ENCODE data around the gene NEK11. TPM values are rescaled to one million over a fixed set of nuclear protein-coding genes. Genes with fewer than 3 reads are reported as not detected.

The NEK11 gene
- polyA plus RNA-seq, 3 donors: 0.31 to 0.56 (median 0.43) TPM

DNA sequence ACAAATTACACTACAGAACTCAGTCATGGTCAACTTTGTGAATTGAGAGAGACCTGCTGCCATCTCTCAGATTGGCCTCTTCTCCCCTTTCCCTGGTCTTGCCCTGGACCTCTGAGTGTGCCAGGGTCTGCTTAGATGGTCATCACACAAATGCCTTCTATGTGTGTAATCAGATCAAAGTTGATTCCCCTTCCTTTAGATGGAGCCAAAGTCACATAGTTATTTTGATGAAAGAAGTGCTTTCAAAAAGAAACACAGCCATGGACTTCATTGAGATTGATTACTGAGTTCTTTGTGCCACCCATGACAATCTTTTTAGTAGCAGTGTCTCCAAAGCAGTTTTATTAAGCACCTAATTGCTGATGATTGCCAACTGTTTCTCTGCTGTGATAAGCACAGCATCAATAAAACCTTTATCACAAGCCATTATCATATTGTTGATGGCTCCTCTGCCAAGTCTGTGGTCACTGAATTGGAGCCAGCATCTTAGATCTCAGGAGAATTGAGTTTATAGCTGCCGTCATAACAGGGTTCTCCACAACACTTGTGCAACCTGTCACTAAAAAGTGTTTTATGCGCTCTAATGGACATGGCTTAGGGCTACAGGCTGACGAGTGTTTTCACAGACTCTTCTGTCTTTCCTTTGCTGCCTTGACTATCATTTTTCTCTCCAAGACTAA lies 205.2 kb downstream of the NEK11 start:
- no peaks in the 10 kb centered on the region for H3K79me2 ChIP-seq (ENCODE audit: insufficient read depth, low read length)
- WGBS (ENCODE audit: insufficient coverage): 92% methylated on average over 3 of the region's 3 CpGs
- no peaks in the 10 kb centered on the region for H3K9me3 ChIP-seq (replicated peaks in 1 of 2; ENCODE audit: control insufficient read depth in 1 of 2, insufficient read depth in 1 of 2, low read length in 2 of 2)
- no peaks in the 10 kb centered on the region for H3K9me3 Mint-ChIP-seq
- intact Hi-C loops (cut with micrococcal nuclease): no loop called here
- H3K27ac ChIP-seq (ENCODE audit: low read depth in 1 of 2, low read length in 2 of 2): no peak overlapping the region
- no peak overlapping the region for H3K27ac Mint-ChIP-seq
- H4K20me1 ChIP-seq (ENCODE audit: insufficient read depth, low read length): no peaks in the 10 kb centered on the region
- H3K9ac ChIP-seq (ENCODE audit: insufficient read depth, low read length, poor library complexity, severe bottlenecking): no peak overlapping the region
- no peak overlapping the region for H3K4me2 ChIP-seq (replicated peaks; ENCODE audit: extremely low read depth, low read length, poor library complexity, severe bottlenecking)
- no peaks in the 10 kb centered on the region for H3K27me3 ChIP-seq (ENCODE audit: control insufficient read depth in 2 of 2, insufficient read depth in 2 of 2, low read length in 2 of 2)
- DNase-seq: no peak
- no peaks in the 10 kb centered on the region for H3K4me1 Mint-ChIP-seq
- H3K27me3 Mint-ChIP-seq (ENCODE audit: low read depth in 3 of 3): peaks cover 0 to 2% (median 0%) of the 10 kb centered on the region in 3 donors
- no peaks in the 10 kb centered on the region for H3K4me1 ChIP-seq (ENCODE audit: control insufficient read depth in 1 of 2, insufficient read depth in 2 of 2, low read length in 2 of 2)
- H3K4me3 Mint-ChIP-seq: no peak overlapping the region
- no peaks in the 10 kb centered on the region for H3K36me3 Mint-ChIP-seq
- TF ChIP-seq, protein P1, sequence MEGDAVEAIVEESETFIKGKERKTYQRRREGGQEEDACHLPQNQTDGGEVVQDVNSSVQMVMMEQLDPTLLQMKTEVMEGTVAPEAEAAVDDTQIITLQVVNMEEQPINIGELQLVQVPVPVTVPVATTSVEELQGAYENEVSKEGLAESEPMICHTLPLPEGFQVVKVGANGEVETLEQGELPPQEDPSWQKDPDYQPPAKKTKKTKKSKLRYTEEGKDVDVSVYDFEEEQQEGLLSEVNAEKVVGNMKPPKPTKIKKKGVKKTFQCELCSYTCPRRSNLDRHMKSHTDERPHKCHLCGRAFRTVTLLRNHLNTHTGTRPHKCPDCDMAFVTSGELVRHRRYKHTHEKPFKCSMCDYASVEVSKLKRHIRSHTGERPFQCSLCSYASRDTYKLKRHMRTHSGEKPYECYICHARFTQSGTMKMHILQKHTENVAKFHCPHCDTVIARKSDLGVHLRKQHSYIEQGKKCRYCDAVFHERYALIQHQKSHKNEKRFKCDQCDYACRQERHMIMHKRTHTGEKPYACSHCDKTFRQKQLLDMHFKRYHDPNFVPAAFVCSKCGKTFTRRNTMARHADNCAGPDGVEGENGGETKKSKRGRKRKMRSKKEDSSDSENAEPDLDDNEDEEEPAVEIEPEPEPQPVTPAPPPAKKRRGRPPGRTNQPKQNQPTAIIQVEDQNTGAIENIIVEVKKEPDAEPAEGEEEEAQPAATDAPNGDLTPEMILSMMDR (IDR thresholded peaks at IDR 0.05): no peak
- no peaks in the 10 kb centered on the region for H3K36me3 ChIP-seq (replicated peaks in 1 of 2; ENCODE audit: control insufficient read depth in 1 of 2, insufficient read depth in 2 of 2, low read length in 2 of 2)
- H3K4me3 ChIP-seq (replicated peaks in 1 of 3; ENCODE audit: low read depth in 2 of 3, low read length in 3 of 3): no peak overlapping the region
- no peak overlapping the region for H2AFZ ChIP-seq (ENCODE audit: insufficient read depth, low read depth, low read length, poor library complexity, severe bottlenecking)

DNA sequence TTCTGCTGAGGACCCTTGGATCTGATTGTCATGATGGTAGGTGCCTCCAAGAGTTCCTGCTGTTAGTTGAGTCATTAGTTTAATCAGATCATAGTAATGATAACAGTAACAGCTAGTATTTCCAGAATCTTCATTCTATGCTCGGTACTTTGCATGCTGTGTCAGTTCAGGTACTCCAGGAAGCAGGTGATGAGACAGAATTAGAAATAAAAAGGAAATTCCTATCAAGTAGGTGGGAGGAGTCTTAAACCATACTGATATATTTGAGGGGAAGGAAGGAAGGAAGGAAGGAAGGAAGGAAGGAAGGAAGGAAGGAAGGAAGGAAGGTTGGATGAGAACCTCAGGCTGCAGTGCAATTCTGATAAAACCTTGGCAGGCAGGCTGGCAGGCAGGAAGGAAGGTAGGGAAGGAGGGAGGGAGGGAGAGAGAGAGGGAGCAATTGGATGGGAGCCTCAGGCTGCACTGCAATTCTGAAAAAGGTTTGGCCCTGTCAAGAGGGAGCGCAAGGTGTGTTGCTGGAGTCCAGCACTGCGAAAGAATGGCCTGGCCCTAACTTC lies 206.1 kb downstream of the NEK11 start:
- H3K9ac ChIP-seq (ENCODE audit: insufficient read depth, low read length, poor library complexity, severe bottlenecking): no peak overlapping the region
- WGBS (ENCODE audit: insufficient coverage): 100% methylated on average over 2 of the region's 3 CpGs
- Mint-ChIP-seq H3K27ac (no peak overlapping the region), H3K36me3 (no peaks in the 10 kb centered on the region), H3K4me3 (no peak overlapping the region), H3K4me1 (no peaks in the 10 kb centered on the region), H3K27me3 (ENCODE audit: low read depth in 3 of 3) (peaks cover 0 to 2% (median 0%) of the 10 kb centered on the region in 3 donors), H3K9me3 (no peaks in the 10 kb centered on the region)
- no peaks in the 10 kb centered on the region for H3K79me2 ChIP-seq (ENCODE audit: insufficient read depth, low read length)
- no peaks in the 10 kb centered on the region for H3K27me3 ChIP-seq (ENCODE audit: control insufficient read depth in 2 of 2, insufficient read depth in 2 of 2, low read length in 2 of 2)
- H2AFZ ChIP-seq (ENCODE audit: insufficient read depth, low read depth, low read length, poor library complexity, severe bottlenecking): no peak overlapping the region
- no peak overlapping the region for H3K27ac ChIP-seq (ENCODE audit: low read depth in 1 of 2, low read length in 2 of 2)
- H3K4me1 ChIP-seq (ENCODE audit: control insufficient read depth in 1 of 2, insufficient read depth in 2 of 2, low read length in 2 of 2): no peaks in the 10 kb centered on the region
- no peaks in the 10 kb centered on the region for H3K36me3 ChIP-seq (replicated peaks in 1 of 2; ENCODE audit: control insufficient read depth in 1 of 2, insufficient read depth in 2 of 2, low read length in 2 of 2)
- no peak for DNase-seq
- H3K9me3 ChIP-seq (replicated peaks in 1 of 2; ENCODE audit: control insufficient read depth in 1 of 2, insufficient read depth in 1 of 2, low read length in 2 of 2): no peaks in the 10 kb centered on the region
- TF ChIP-seq, protein P1 (IDR thresholded peaks at IDR 0.05): no peak
- H3K4me2 ChIP-seq (replicated peaks; ENCODE audit: extremely low read depth, low read length, poor library complexity, severe bottlenecking): no peak overlapping the region
- no peak overlapping the region for H3K4me3 ChIP-seq (replicated peaks in 1 of 3; ENCODE audit: low read depth in 2 of 3, low read length in 3 of 3)
- intact Hi-C loops (cut with micrococcal nuclease): no loop called here
- no peaks in the 10 kb centered on the region for H4K20me1 ChIP-seq (ENCODE audit: insufficient read depth, low read length)
